NCI-H1092 (cell line): ENCODE data around the gene MED29.

Source experiments
- DNase-seq: peaks from one replicate; lab custom pipeline; 2025; lab: John Stamatoyannopoulos, UW

The MED29 gene

DNA sequence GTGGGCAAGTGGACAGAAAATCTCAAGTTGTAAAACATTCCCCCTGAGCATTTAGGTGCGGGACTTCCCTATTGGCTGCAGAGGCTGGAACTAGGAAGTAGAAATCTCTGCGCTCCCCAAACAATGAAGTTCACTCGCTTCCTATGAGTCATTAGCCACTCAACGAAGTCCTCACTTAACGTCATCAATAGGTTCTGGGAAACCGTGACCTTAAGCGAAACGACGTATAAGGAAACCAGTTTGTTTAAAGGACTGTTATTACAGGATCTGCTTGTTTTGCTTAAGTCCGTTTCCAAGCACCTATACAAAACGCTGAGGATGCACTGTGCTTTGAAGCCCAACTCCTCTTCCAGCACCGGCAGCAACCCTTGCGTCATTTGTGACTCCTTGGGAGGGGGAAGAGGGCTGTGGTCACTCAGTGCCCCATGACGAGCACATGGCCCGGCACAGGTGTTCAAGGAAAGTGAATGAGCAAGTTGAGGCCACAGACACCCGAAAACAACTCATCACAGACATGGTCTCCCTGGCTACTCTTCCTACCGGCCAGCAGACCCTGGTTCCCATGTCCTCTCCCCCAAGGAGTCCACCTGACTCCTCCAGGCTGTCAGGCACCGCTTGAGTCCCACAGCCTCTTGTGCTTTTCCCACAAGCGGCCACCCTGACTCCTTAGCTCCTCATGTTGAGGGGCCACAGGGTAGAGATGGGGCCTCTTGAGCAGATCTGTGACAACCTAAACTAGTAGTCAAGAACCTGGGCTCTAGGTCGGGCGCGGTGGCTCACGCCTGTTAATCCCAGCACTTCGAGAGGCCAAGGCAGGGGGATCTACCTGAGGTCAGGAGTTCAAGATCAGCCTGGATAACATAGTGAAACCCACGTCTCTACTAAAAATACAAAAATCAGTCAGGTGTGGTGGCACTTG lies 39.8 kb downstream of the MED29 start:
- no peak for DNase-seq

DNA sequence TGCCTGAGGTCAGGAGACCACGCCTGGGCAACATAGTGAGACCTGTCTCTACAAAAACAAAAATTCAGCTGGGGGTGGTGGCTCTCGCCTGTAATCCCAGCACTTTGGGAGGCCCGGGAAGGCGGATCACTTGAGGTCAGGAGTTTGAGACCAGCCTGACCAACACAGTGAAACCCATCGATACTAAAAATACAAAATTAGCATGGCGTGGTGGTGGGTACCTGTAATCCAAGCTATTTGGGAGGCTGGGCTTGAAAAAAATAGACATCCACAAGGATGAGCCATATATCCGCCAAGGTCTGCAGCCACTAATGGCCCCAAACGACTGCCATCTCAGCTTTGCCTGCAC lies 41.5 kb downstream of the MED29 start:
- no peak for DNase-seq

DNA sequence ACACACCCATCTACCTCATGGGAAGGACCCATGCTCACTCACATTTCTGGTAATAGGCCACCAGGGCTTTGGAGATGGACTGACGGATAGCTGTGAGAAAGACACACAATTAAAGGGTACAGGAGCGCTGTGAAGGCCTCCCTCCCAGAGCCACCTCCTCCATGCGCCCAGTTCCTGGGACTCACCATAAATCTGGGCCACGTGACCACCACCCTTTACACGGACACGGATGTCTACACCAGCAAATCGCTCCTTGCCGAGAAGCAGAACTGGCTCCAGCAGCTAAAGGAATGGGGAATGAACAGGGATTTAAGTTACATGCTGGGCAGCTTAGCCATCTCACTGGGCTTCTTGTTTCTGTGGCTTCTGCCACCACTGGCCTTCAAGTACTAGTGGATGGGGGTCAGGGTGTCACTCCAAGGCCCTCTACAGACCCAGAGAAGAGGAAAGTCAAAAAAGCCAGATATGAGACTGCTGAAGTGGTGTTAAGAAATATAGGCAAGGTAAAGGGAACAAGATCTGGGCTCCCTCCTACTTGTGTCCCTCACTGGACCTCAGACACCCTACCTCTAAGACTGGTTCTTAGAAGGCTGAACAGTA lies 42.4 kb downstream of the MED29 start:
- no peak for DNase-seq

DNA sequence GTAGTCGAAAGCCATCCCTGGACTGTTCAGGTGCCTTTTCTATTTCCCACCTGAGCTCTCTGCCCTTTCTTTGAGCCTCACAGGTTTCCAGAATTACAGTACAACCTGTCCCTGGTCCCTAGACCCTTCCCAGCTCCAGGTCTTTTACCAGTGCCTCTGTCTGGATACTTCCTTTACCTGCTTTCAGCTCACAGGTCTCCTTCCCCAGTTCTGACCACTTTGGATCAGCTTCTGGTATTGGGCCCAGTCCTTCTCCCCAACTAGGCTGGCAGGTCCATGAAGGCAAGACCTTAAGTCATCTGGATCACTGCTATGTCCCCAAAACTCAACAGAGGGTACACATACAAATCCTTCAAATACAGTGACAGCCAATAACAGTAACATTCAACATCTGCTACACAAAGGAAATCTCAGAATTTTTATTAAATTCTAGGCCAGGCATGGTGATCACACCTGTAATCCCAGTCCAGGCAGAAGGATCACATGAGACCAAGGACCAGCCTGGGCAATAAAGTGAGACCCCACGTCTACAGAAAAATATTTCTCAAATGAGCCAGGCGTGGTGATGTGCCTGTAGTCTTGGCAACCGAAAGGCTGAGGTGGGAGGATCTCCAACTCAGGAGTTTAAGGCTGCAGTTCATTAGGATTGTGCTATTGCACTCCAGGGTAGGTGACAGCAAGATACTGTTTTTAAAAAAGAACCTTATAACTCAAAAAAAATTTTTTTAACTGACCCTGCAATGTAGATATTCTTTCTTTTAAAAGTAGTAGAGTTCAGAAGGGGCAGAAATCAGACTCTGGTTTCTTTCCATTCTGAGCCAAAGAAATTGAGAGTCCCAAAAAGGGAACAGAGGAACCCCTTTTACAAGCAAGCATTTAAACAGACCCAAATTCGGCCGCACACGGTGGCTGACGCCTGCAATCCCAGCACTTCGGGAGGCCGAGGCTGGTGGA lies 43.2 kb downstream of the MED29 start:
- DNase-seq, result no peak

DNA sequence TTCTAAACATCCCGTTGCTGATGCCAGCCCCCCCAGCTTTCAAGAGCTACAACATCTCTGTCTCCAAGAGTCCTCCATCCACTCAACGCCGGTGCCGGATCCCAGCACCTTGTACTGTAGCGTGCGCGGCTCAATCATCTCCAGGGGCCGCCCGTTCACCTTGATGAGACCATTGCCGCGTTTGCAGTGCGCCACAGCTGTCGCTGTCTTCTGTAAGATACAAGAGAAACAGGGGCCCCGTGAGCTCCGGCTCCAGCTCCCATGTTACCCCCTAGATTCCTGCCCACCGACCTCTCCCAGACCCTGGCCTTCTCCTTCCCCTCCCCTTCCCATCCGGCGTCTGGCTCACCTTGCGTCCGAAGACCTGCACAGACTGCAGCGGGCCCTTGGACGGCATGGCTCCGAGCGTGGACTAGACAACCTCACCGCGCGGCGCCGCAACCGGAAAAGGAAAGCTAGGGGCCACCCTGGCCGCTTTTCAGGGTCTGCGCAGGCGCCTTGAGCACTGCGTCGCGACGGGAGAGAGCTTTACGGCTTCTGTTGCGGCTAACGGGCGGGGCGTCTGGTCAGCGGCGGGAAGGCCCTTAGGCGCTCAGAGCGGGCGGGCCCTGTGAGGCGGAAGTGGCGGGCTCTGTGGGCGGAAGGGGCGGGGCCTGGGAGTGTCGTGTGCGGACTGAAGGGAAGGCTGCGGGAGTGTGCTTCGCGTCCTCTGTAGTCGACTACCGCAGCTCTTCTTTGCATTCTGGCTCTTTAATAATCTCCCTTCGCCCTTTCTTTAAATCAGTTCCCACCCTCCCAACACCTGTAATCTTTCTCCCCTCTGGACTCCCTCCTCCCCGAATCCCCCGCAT lies 44.5 kb downstream of the MED29 start, which contains the start of gene RPS16:
TSS of gene RPS16 (minus strand) at position 451 of the 851 bp plus-strand sequence. CDS start at position 397, 54 bp downstream.
- peak; percentile 94 for DNase-seq

DNA sequence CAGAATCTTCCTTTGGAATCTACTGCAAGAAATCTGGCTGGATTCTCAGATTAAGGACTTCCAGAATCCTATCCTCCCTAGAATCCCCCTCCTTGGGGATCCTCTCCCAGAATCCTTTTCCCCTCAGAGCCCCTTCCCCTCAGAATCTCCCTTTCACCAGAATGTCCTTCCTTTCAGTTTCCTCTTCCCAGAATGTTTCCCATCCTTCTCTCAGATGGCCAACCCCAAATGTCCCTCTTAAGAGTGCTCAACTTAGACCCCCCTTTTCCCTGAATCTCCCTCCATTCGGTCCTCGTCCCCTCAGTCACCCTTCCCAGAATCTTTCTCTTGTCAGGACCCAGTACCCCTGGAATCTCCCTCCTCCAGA lies 45.2 kb downstream of the MED29 start:
- no peak for DNase-seq

DNA sequence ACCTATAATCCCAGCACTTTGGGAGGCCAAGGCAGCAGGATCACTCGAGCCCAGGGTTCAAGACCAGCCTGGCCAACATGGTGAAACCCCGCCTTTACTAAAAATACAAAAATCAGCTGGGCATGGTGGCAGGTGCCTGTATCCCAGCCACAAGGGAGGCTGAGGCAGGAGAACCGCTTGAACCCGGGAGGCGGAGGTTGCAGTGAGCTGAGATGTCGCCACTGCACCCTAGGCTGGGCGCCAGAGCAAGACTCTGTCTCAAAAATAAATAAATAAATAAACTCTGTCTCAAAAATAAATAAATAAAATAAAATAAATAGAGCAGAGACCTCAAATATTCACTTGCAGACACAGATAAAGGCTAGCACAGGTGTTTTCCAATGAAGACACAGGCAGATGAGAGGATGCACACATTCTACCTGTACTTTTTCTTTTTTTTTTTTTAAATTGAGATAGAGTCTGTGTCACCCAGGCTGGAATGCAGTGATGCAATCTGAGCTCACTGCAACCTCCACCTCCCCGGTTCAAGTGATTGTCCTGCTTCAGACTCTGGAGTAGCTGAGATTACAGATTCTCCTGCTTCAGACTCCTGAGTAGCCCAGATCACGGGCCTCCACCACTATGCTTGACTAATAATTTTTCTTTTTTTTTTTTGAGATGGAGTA lies 47.2 kb downstream of the MED29 start:
- no peak for DNase-seq

DNA sequence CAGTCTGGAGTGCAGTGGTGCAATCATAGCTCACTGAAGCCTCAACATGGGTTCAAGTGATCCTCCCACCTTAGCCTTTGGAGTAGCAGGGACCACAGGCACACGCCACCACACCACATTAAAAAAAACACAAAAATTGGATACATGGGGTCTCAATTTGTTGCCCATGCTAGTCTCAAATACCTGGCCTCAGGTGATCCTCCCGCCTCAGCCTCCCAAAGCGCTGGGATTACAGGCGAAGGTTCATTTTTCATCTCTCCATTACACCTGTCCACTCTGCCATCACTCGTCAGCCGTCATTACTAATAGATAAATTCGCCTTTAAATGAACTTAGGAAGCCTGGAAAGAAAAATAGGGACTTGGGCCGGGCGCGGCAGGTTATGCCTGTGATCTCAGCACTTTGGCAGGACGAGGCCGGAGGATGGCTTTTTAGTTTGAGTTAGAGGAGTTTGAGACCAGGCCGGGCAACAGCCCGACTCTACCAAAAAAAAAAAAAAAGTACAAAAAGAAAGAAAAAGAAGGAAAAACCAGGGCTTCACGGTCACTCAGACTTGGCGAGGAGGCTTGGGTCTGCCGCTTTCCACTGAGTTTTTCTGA lies 53.5 kb downstream of the MED29 start:
- no peak for DNase-seq

DNA sequence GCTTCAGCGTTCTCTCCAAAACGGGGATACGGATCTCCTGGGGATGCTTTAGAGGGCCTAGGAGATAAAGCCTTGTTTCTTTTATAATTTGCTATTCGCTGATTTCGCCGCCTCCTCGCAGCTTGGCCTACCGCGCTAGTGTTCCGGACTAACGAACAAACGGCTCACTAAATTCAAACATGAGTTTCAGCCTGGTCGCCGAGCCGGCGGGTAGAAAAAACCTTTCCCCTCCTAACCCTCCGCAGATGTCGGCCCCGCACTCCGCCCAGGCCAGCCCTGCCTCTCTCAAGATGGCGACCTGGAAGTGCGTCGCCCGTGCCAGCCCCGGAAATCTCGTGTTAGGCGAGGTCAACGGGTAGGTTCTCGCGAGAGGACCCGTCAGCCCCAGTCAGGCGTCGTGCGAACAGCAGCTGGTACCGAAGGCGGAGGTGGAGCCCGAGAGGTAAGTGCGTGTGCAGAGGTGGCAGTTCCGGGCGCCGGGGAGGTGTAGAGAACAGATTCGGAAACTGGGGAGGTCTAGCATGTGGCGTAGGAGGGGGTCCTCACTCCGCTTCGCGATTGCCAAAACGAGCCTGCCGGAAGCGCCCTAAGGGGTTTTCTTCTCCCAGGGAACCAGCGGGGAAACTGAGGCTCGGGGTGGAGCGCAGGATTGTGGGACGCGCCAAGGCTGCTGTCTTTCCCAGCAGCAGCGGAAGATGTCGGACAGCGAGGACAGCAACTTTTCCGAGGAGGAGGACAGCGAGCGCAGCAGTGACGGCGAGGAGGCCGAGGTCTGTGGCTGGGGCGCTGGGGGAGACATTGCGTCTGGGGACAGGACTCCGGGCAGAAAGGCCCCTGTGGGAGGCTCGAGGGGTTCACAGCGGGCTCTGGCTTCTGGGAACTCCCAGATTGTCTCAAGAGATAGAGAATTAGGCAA lies 54.3 kb downstream of the MED29 start, which contains the start of gene SUPT5H:
TSS of gene SUPT5H (plus strand) at position 387 of the 916 bp plus-strand sequence. CDS start at position 696, 309 bp downstream.
- peak; percentile 94 for DNase-seq

DNA sequence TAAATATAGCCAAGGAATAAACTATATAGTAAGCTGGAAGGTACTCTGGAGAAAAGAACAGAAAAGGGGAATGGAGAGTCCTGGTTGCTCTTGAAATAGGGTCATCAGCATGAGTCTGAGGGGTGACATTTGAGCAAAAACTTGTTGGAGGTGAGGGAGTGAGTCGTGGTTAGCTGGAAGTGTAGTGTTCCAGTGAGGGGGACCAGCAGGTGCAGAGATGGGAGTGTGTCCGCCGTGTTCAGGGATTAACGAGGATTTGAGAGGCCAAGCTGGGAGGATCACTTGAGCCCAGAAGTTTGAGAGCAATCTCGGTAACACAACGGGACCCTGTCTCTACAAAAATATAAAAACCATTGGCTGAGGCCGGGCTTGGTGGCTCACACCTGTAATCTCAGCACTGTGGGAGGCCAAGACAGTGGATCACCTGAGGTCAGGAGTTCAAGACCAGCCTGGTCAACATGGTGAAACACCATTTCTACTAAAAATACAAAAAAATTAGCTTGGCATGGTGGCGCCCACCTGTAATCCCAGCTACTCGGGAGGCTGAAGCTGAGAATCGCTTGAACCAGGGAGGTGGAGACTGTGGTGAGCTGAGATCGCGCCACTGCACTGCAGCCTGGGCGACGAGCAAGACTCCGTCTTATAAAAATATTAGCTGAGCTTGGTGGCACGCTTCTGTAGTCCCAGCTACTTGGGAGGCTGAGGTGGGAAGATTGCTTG lies 55.3 kb downstream of the MED29 start:
- no peak for DNase-seq

DNA sequence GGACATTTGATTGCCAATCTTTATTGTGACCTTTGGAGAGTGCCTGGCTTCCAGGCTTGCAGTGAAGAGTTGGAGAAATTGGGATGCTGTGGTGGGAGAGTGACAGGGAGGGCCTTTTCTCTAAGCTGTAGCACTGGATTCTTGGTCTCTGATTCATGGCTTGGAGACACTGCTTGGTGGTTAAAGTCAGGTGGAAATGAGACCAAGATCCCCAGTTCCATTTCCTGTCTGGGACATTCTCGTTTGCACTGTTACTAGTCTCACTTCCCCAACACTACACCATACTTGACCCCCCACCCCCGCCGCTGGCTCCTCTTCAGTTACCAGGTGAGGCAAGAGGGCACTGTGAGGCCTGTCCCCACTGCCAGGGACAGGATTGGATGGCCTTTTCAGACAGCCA lies 57.1 kb downstream of the MED29 start:
- DNase-seq, result no peak

DNA sequence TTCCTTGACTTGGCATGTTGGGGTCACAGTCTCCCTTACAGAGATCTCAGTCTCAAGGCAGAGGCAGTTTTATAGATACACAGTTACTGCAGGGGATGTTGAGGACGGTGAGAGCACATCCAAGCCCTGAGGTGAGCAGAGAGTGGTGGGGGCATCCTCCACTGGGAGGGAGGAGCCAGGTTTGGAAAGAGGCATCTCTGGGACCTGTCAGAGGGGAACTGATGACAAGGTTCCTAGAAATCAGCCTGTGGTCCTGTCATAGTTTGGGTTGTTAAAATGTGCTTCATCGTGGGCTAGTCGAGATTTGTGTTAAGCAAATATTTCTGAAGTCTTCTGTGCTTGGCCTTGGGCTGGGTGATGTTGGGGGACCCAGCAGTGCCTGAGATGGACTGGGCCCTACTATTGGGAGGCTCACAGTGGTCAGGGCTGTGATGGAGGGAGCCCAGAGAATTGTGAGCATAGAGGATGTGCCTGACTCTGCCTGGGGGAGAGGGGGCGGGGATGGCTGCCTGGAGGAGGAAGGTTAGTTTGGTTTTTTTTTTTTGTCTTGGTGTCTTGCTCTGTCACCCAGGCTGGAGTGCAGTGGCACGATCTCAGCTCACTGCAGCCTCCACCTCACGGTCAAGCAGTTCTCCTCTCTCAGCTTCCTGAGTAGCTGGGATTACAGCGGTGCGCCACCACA lies 58.1 kb downstream of the MED29 start:
- DNase-seq, result no peak
